ENCODE measurements around the gene GNA12. TPM values are rescaled to one million over a fixed set of nuclear protein-coding genes. Genes with fewer than 3 reads are reported as not detected.
A peak's percentile ranks its signal among the peaks of the same experiment; 100 is the strongest.

The GNA12 gene
- total and polyA plus RNA-seq, 8 donors: 2.0 to 54.6 (median 22.0) TPM

DNA sequence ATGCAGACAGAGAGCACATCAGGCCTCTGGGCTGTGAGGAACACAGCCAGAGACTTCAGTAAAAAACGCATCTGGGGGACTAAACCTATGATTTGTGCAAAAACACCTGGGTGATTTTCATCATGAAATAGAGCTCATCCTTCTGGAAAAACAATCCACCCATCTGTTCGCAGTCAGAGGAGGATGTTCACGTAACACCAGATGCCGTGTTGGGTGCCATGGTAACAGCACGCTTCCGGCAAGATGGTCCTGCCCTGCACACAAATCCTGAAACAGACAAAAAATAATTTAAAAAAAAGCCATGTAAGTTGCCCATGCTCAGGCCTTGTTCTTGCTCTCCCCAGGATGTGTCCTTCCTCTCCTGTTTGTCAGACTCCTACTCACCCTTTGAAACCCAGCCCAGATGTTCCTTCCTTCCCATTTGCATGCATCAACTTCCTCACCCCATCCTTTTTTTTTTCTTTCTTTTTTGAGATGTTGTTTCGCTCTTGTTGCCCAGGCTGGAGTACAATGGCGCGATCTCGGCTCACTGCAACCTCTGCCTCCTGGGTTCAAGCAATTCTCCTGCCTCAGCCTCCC, 28.3 kb upstream of the GNA12 start:
- intact Hi-C loops (cut with DNase I; ENCODE audit: low total_unique reads): no loop called here
- no peak for DNase-seq
- Histone ChIP-seq H3K36me3 (no peaks in the 10 kb centered on the region), H3K27me3 (no peaks in the 10 kb centered on the region), H3K4me3 (no peak overlapping the region), H3K4me1 (peaks cover 0 to 13% (median 8%) of the 10 kb centered on the region in 4 donors), H3K27ac (no peak overlapping the region), H3K9me3 (no peaks in the 10 kb centered on the region)
- TF ChIP-seq POLR2AphosphoS5 (IDR thresholded peaks at IDR 0.05): no peak
- no peak for TF ChIP-seq POLR2A (IDR thresholded peaks at IDR 0.05)
- TF ChIP-seq EP300 (IDR thresholded peaks at IDR 0.05): no peak
- no peak for TF ChIP-seq CTCF (IDR thresholded peaks at IDR 0.05)
- WGBS, 5 donors: 92 to 97% (median 96%) methylated on average over 10 of the region's 10 CpGs

GRCh38 chr7:2870471-2870931, 26.4 kb upstream of the GNA12 start:
- peaks cover 0 to 13% (median 8%) of the 10 kb centered on the region in 4 donors for H3K4me1 ChIP-seq
- intact Hi-C loops (cut with DNase I; ENCODE audit: low total_unique reads): no loop called here
- H3K9me3 ChIP-seq: no peaks in the 10 kb centered on the region
- DNase-seq: peak; percentile 63 to 90
- H3K27ac ChIP-seq: peak overlapping the region in 1 of 5 donors; percentile 1
- no peaks in the 10 kb centered on the region for H3K36me3 ChIP-seq
- no peaks in the 10 kb centered on the region for H3K27me3 ChIP-seq
- TF ChIP-seq POLR2AphosphoS5 (IDR thresholded peaks at IDR 0.05) (peak in 1 of 3 donors; percentile 10), EP300 (IDR thresholded peaks at IDR 0.05) (no peak), CTCF (IDR thresholded peaks at IDR 0.05) (no peak), POLR2A (IDR thresholded peaks at IDR 0.05) (no peak)
- WGBS, 5 donors: 10 to 28% (median 15%) methylated on average over 10 of the region's 10 CpGs
- H3K4me3 ChIP-seq: peak overlapping the region in 3 of 4 donors; percentile 5 to 20 (median 10)

- Histone ChIP-seq H3K27me3 (no peaks in the 10 kb centered on the region), H3K4me1 (peaks cover 3 to 16% (median 10%) of the 10 kb centered on the region in 4 donors), H3K27ac (peak overlapping the region in 1 of 5 donors; percentile 1), H3K36me3 (no peaks in the 10 kb centered on the region), H3K9me3 (no peaks in the 10 kb centered on the region), H3K4me3 (peak overlapping the region in 2 of 4 donors; percentile 10 to 20)
- intact Hi-C loops (cut with DNase I; ENCODE audit: low total_unique reads): no loop called here
- DNase-seq: no peak
- WGBS, 5 donors: 82 to 93% (median 87%) methylated on average over 6 to 15 of the region's 15 CpGs
- TF ChIP-seq EP300 (IDR thresholded peaks at IDR 0.05): no peak
- no peak for TF ChIP-seq POLR2A (IDR thresholded peaks at IDR 0.05)
These were observed 25.9 kb upstream of the GNA12 start for GRCh38 chr7:2869981-2870380.

DNA sequence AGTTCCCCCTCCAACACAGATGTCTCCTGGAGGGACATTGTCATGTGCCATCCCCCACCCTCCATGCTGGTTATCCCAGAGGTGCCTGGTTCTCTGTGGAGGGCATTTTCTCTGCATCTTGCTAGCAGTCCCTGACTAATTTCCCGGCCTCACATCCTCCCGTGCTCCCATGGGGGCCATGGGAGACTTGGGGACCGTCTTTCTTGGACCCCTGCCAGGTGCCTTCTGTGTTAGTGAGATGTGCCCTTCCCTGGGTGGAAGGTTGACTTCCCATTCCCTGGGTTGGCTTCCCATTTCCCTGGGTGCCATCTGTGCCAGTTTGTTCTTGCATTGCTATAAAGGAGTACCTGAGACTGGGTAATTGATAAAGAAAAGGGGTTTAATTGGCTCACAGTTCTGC, 22.5 kb upstream of the GNA12 start:
- WGBS, 5 donors: 24 to 41% (median 39%) methylated on average over 3 of the region's 3 CpGs
- Histone ChIP-seq H3K27me3 (no peaks in the 10 kb centered on the region), H3K4me1 (peaks cover 23 to 41% (median 32%) of the 10 kb centered on the region in 4 donors), H3K9me3 (no peaks in the 10 kb centered on the region), H3K4me3 (no peak overlapping the region), H3K36me3 (no peaks in the 10 kb centered on the region), H3K27ac (no peak overlapping the region)
- DNase-seq: no peak
- no peak for TF ChIP-seq EP300 (IDR thresholded peaks at IDR 0.05)
- no peak for TF ChIP-seq CTCF (IDR thresholded peaks at IDR 0.05)
- TF ChIP-seq POLR2A (IDR thresholded peaks at IDR 0.05): no peak
- TF ChIP-seq POLR2AphosphoS5 (IDR thresholded peaks at IDR 0.05): no peak
- intact Hi-C loops (cut with DNase I; ENCODE audit: low total_unique reads): no loop called here

Measured in stomach (tissue), 9 donors.